GM06990 (cell line): ENCODE results near the gene CCDC175.

Experiments used
- DNase-seq: peaks from one replicate; pipeline ENCODE4 v3.0.0-alpha.2; 2011; ENCODE audit not compliant: insufficient read length; ENCODE audit errors: extremely low read depth
- H3K27me3 ChIP-seq: replicated peaks from 2 replicates; pipeline ENCODE4 v1.6.0; 2011; ENCODE audit warnings: low read length; ENCODE audit not compliant: control insufficient read depth, insufficient read depth
- H3K36me3 ChIP-seq: 2 replicates; pipeline ENCODE4 v1.5.1; 2011; ENCODE audit warnings: low read length; ENCODE audit not compliant: control insufficient read depth, insufficient read depth
- H3K4me3 ChIP-seq: replicated peaks from 2 replicates; pipeline ENCODE4 v1.5.1; 2011; ENCODE audit warnings: low read depth, mild to moderate bottlenecking, control low read depth, low read length
- TF ChIP-seq, protein P1 (sequence below): IDR thresholded peaks from 2 replicates; pipeline ENCODE4 v1.5.1; 2011; ENCODE audit warnings: low read length, control low read depth, mild to moderate bottlenecking, inconsistent platforms; ENCODE audit not compliant: insufficient read depth, poor library complexity, severe bottlenecking

The CCDC175 gene

DNA sequence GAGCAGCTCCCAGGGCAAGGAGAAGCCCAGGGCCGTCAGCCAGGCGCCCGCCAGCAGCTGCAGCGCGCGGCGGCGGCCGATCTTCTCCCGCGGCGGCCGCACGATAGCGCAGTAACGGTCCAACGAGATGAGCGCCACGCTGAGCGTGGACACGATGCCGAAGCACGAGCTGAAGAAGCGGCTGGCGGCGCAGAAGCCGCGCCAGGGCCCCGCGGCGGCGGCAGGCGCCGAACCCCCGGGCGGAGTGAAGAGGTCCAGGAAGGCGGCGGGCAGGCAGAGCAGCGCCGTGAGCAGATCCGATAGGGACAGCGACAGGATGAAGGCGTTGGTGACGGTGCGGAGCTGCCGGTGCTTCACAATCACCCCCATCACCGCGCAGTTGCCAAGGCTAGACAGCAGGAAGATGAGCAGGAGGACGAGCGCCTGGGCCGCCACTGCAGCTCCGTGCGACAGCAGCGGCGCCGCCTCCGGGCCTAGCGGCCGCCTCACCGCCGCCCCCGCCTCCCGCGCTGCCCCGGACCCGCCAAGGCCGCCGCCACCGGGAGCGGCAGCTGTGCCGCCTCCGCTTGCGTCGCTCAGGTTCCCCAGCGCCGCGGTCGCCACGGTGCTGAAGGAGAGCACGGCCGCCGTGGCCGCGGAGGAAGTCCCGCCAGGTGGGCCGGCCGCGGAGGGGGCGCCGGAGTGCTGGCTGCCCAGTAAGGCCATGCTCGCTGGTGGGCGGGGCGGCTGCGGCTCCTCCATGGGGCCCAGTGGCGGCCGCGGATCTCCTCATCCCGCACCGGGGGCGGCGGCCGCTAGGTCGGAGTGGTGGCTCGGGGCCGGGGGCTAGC, 111.9 kb downstream of the CCDC175 start:
- TF ChIP-seq, protein P1, sequence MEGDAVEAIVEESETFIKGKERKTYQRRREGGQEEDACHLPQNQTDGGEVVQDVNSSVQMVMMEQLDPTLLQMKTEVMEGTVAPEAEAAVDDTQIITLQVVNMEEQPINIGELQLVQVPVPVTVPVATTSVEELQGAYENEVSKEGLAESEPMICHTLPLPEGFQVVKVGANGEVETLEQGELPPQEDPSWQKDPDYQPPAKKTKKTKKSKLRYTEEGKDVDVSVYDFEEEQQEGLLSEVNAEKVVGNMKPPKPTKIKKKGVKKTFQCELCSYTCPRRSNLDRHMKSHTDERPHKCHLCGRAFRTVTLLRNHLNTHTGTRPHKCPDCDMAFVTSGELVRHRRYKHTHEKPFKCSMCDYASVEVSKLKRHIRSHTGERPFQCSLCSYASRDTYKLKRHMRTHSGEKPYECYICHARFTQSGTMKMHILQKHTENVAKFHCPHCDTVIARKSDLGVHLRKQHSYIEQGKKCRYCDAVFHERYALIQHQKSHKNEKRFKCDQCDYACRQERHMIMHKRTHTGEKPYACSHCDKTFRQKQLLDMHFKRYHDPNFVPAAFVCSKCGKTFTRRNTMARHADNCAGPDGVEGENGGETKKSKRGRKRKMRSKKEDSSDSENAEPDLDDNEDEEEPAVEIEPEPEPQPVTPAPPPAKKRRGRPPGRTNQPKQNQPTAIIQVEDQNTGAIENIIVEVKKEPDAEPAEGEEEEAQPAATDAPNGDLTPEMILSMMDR = no peak
- Histone ChIP-seq H3K4me3 (peak overlapping the region; percentile 58), H3K36me3 (no peaks in the 10 kb centered on the region), H3K27me3 (no peaks in the 10 kb centered on the region)
- DNase-seq = peak; percentile 66

DNA sequence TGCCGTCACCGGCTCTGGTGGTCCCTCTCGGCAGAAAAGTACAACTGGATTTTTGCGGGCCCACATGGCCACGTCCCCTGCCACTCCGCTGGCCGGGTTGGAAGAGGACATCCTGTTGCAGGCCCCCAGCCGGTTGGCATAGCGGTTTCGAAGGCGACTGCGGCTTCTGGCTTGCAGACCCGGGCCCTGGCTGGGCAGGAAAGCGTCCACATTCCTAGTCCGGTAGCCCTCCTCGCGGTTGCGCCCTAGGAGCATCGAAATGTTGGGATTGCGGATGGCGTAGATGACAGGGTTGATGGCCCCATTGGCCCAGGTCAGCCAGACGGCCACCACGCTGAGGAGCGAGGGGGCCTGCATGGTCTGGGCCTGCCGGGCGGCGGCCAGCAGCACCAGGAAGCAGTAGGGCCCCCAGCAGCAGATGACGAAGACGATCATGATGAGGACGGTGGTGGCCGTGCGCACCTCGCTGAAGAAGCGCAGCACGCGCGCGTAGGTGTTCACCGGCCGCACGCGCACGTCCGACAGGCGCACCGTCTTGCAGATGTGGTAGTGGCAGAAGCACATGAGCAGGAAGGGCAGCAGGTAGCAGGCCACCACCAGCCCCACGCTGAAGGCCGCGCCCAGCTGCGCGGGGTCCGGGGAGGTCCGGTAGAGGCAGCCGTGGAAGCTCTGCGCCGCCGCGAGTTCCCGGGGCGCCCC, 112.7 kb downstream of the CCDC175 start:
- no peaks in the 10 kb centered on the region for H3K36me3 ChIP-seq
- DNase-seq = peak; percentile 63
- peak overlapping the region; percentile 58 for H3K4me3 ChIP-seq
- TF ChIP-seq, protein P1 = no peak
- no peaks in the 10 kb centered on the region for H3K27me3 ChIP-seq

DNA sequence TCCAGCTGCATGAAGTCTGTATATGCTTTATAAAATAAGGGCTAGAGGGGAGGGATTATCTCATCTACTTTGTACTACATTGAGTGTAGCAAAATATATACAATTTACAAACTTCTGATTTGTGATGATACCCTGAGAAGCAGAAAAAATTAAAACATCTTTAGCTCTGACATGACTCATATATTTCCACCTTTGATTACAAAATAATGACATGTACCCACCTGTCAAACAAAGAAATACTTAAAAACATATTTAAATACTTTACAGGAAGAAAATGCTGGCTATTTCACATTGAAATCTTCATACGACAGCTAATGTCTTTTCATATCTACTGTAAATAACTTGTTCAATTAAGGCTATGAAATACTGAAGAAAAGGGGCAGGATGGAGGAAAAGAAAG, 114.7 kb downstream of the CCDC175 start:
- H3K36me3 ChIP-seq = no peaks in the 10 kb centered on the region
- TF ChIP-seq, protein P1 = no peak
- DNase-seq = no peak

DNA sequence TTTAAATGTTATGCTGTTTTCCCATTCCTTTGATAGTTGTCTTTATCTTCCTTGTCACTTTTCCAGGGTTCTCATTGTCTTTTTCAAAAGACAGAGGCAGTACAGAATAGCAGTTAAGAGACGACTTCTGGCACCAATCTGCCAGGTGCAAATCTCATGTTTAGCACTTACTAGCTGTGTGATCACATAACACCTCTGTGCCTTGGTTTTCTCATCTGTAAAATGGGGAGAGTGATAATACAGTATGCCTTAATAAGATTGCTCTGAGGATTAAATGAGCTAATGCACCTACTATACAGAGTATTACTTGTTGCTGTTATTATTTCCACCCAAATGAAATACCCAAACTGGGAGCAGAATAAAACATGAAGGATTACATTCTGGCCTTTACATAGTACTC, 116.2 kb downstream of the CCDC175 start:
- H3K4me3 ChIP-seq = no peak overlapping the region
- H3K36me3 ChIP-seq = no peaks in the 10 kb centered on the region
- TF ChIP-seq, protein P1 = no peak
- no peaks in the 10 kb centered on the region for H3K27me3 ChIP-seq
- no peak for DNase-seq

More for the DNA sequence above, 114.7 kb downstream of the CCDC175 start:
- no peaks in the 10 kb centered on the region for H3K27me3 ChIP-seq
- H3K4me3 ChIP-seq = no peak overlapping the region

DNA sequence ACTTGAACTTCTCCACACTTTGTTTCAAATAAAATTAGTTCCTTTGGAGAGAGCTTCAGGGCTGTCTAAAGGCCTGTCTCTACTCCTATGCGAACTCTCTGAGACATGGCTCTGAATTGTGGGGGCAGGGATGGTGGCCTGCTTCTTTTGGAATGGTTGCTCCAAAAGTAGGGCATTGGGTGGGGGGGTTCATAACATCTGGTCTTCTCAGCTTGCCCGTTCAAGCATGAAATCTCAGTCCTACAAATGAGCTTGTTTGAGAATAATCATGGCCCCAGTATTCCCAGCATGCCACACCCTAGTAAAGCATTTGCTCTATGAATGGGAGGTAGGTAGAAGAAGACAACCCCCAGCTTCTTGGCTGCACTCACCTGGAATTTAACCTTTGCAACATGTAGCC, 118.1 kb downstream of the CCDC175 start:
- TF ChIP-seq, protein P1 = no peak
- Histone ChIP-seq H3K4me3 (no peak overlapping the region), H3K27me3 (no peaks in the 10 kb centered on the region), H3K36me3 (no peaks in the 10 kb centered on the region)
- DNase-seq = no peak
